Lower leg skin (tissue), 4 donors: Measurements from ENCODE around the gene GPRIN1. TPM values are rescaled to one million over a fixed set of nuclear protein-coding genes. Genes with fewer than 3 reads are reported as not detected.

ENCODE experiments used
- DNase-seq, 2 donors: peaks; one replicate each; pipeline ENCODE4 v3.0.0-alpha.2; 2019; ENCODE audit warnings: low spot score in 2 of 2
- H3K4me3 ChIP-seq: fragments of 200-600 bp; sonication (generic); 2 replicates; pipeline ENCODE4 v1.5.1; 2017; ENCODE audit warnings: mild to moderate bottlenecking, low read depth; ENCODE audit not compliant: poor library complexity, severe bottlenecking
- CTCF ChIP-seq, 3 donors: fragments of 450-650 bp; IDR thresholded peaks; one replicate each; pipeline ENCODE4 v1.5.1; 2016; ENCODE audit warnings: antibody characterized with exemption in 3 of 3, mild to moderate bottlenecking in 3 of 3, moderate library complexity in 2 of 3
- POLR2A ChIP-seq, 2 donors: fragments of 450-650 bp; IDR thresholded peaks; one replicate each; pipeline ENCODE4 v1.6.1; 2016 to 2017; ENCODE audit warnings: antibody characterized with exemption in 2 of 2, mild to moderate bottlenecking in 1 of 2, moderate library complexity in 1 of 2
- WGBS, 2 donors: methylation state at CpG; one replicate each; pipeline ENCODE4 v1.1.5; 2018; 5-methylcytosine and 5-hydroxymethylcytosine counted together
- intact Hi-C: fragments of 100-400 bp; cut with DNase I; formaldehyde crosslinking; loops from one replicate; pipeline ENCODE4 v1.15.0; 2023; ENCODE audit warnings: low total_unique reads
- total RNA-seq, 4 donors: library from RNA; depleted of rRNA; stranded (reverse); fragments of >200 nt; gene quantifications; one replicate each; pipeline ENCODE4 v1.1.0, GENCODE V29; 2016

Gene GPRIN1
- total RNA-seq, 4 donors from 2014 or later: 0.72 to 1.7 (median 1.5) TPM

DNA sequence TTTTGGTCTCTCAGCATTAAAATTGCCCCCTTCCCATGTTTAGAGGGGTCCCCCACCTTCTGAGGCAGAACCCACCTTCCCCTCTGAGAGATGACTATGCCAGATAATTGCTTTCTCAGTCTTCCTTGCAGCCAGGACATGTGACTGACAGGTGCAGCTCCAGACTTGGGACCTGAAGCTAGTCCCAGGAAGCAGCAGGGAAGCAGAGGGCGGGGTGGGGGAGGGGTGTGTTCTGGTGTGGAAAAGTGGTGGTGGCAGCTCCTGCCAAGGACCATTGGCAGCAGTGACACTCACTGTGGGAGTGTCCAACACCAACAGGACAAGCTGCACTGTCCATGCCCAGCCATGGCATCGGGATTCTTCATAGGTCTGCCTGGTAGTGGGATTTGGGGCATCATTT is 22.8 kb upstream of the GPRIN1 start:
- WGBS, 2 donors: 55 to 85% methylated on average over 2 of the region's 2 CpGs
- H3K4me3 ChIP-seq: no peak overlapping the region
- no peak for DNase-seq
- no peak for TF ChIP-seq POLR2A (IDR thresholded peaks at IDR 0.05)
- intact Hi-C loops: no loop called here

GRCh38 chr5:176631383-176632200 is 21.6 kb upstream of the GPRIN1 start:
- no peak overlapping the region for H3K4me3 ChIP-seq
- no peak for TF ChIP-seq POLR2A (IDR thresholded peaks at IDR 0.05)
- no peak for TF ChIP-seq CTCF (IDR thresholded peaks at IDR 0.05)
- DNase-seq: no peak
- 64 to 66% methylated on average over 7 of the region's 7 CpGs for WGBS, 2 donors
- intact Hi-C loops: no loop called here

GRCh38 chr5:176630681-176631222 is 20.8 kb upstream of the GPRIN1 start:
- H3K4me3 ChIP-seq: no peak overlapping the region
- TF ChIP-seq POLR2A (IDR thresholded peaks at IDR 0.05) (no peak), CTCF (IDR thresholded peaks at IDR 0.05) (no peak)
- no peak for DNase-seq
- 11 to 13% methylated on average over 20 of the region's 20 CpGs for WGBS, 2 donors
- intact Hi-C loops: no loop called here

DNA sequence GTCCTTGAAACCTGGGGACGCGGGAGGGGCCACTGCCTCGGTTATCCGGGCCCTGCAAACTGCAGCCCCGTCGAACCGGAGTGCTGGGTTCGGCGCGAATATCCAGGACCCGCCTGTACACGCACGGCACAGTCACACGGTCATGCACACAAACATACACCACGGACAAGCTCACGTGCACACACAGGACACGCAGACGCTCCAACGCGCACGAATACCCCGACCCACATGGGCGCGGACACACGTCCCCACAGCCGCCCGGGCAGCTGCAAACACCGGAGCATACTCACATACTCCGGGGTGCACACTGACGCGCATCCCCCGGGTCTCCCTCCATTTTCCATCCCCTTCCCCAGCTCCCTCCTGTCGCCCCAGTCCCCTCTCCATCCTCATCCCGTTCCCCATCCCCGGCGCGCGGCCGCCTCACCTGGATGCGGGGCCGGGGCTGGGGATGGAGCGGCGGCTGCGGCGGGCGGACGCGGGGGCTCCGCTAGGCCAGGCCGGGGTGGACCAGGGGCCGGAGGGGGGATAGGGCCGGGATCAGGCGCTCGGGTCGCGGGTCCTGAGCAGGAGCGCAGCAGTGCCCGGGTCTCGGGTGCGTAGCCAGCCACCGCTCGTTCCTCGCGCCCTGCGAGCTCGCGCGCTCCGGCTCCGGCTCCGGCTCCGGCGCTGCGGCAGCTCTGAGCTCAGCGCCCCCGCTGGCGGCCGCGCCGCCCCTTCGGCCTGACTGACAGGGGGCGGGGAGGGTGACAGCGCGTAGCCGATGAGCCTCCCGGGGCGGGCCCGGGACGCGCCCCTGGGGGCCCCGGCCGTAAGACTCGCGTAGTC is 20.1 kb upstream of the GPRIN1 start, which contains the start of the genes EIF4E1B and SNCB:
TSS of gene EIF4E1B (plus strand) at position 823 of the 828 bp plus-strand sequence. CDS start 12,113 bp downstream, outside the sequence.
TSS of gene SNCB (minus strand) at position 682 of the 828 bp plus-strand sequence. CDS start 880 bp downstream, outside the sequence.
- 1 to 2% methylated on average over 41 to 65 of the region's 94 CpGs for WGBS, 2 donors
- intact Hi-C loops: no loop called here
- DNase-seq: no peak
- no peak within 1 kb of the TSS for H3K4me3 ChIP-seq
- TF ChIP-seq POLR2A (IDR thresholded peaks at IDR 0.05): no peak
- no peak for TF ChIP-seq CTCF (IDR thresholded peaks at IDR 0.05)

- no peak overlapping the region for H3K4me3 ChIP-seq
- DNase-seq: no peak
- intact Hi-C loops: no loop called here
- 14 to 15% methylated on average over 26 to 30 of the region's 34 CpGs for WGBS, 2 donors
- TF ChIP-seq POLR2A (IDR thresholded peaks at IDR 0.05) (no peak), CTCF (IDR thresholded peaks at IDR 0.05) (no peak)
These were observed 19.4 kb upstream of the GPRIN1 start for GRCh38 chr5:176629317-176629852.
